Activated CD8-positive, alpha-beta memory T cell treated with anti-CD3 and anti-CD28 coated beads, Interleukin-2, amount 50 U/mL, for 24 hours (primary cell): Measurements from ENCODE around the gene TICAM1.

ENCODE experiments used
- DNase-seq: peaks from one replicate; pipeline ENCODE4 v3.0.0-alpha.2; 2020; ENCODE audit errors: extremely low read depth

The TICAM1 gene

GRCh38 chr19:4772566-4772965, 58.9 kb downstream of the TICAM1 start:
- DNase-seq: no peak

DNA sequence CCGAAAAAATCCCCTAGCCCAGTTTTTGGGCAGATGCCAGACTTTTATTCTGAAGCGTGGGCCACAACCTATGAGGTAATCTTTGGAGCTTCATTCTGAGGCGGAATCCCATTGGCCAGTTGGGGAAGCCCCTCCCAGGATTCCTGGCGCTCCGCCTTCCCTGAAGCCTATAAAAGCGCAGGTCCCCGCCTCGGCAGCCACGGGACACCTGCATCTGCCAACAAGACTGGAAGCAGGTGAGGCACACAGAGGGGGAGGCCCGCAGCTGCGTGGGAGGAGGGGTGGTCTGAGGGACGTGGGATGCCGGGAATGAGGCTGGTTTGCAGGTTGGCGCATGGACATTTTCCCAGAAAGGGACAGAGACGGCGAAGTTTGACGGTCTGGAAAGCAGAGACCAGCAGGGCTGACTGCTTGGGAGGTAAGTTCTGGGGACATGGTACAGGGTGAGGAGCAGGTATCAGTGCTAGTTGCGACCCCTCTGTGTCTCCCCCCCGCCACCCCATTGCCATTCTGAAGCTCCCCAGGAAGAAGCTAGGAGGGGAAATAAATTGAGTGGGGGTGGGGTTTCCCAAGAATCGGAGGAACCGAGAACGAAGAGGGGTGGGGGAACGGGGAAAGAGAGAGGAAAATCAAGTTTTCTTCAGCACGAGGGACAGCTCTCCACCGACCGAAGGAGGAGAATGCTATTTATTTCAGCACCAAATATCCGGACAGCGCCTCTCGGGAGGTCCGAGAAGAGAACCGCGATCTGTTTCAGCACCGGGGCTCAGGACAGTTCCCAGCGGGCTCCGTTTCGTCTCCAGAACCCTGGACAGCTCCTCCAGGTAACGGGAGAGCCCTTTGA, 62.4 kb downstream of the TICAM1 start:
- DNase-seq: peak; percentile 54
